ENCODE results near the gene AKR1B15.
A peak's percentile ranks its signal among the peaks of the same experiment; 100 is the strongest.
"Not testable (repeated sequence)": the region's sequence is repeated elsewhere in the genome, so short reads cannot be mapped to it uniquely, and the experiment has no call there.

Gene AKR1B15

GRCh38 chr7:134547397-134548054 lies 1.4 kb upstream of the AKR1B15 start:
- Histone ChIP-seq H3K9me3 (ENCODE audit: low read depth, low read length) (no peaks in the 10 kb centered on the region), H3K9ac (ENCODE audit: insufficient read length) (no peak overlapping the region), H3K36me3 (ENCODE audit: insufficient read depth, low read length) (no peaks in the 10 kb centered on the region), H3K27ac (no peak overlapping the region), H3K4me3 (peak overlapping the region; percentile 68)
- TF ChIP-seq POLR2AphosphoS5 (IDR thresholded peaks at IDR 0.05; ENCODE audit: borderline replicate concordance, low read depth, low read length) (no peak), FOXP2 (optimal IDR thresholded peaks at IDR 0.05; ENCODE audit: control extremely low read depth, extremely low read length, insufficient read depth) (no peak), EZH2 (IDR thresholded peaks at IDR 0.05) (no peak)
- no peak for DNase-seq (ENCODE audit: low read depth, low spot score)

GRCh38 chr7:134549366-134549765 lies 456 bp downstream of the AKR1B15 start:
- TF ChIP-seq POLR2AphosphoS5 (IDR thresholded peaks at IDR 0.05; ENCODE audit: borderline replicate concordance, low read depth, low read length) (no peak), EZH2 (IDR thresholded peaks at IDR 0.05) (no peak), FOXP2 (optimal IDR thresholded peaks at IDR 0.05; ENCODE audit: control extremely low read depth, extremely low read length, insufficient read depth) (no peak)
- DNase-seq (ENCODE audit: low read depth, low spot score): no peak
- Histone ChIP-seq H3K4me3 (no peak overlapping the region), H3K9ac (ENCODE audit: insufficient read length) (no peak overlapping the region), H3K36me3 (ENCODE audit: insufficient read depth, low read length) (no peaks in the 10 kb centered on the region), H3K9me3 (ENCODE audit: low read depth, low read length) (no peaks in the 10 kb centered on the region), H3K27ac (no peak overlapping the region)

- no peak for DNase-seq (ENCODE audit: low read depth, low spot score)
- no peak overlapping the region for H3K4me3 ChIP-seq
- H3K36me3 ChIP-seq (ENCODE audit: insufficient read depth, low read length): no peaks in the 10 kb centered on the region
- no peaks in the 10 kb centered on the region for H3K9me3 ChIP-seq (ENCODE audit: low read depth, low read length)
- TF ChIP-seq POLR2AphosphoS5 (IDR thresholded peaks at IDR 0.05; ENCODE audit: borderline replicate concordance, low read depth, low read length): no peak
- no peak for TF ChIP-seq EZH2 (IDR thresholded peaks at IDR 0.05)
- H3K9ac ChIP-seq (ENCODE audit: insufficient read length): no peak overlapping the region
- no peak overlapping the region for H3K27ac ChIP-seq
Observed at GRCh38 chr7:134552105-134552504, 3.2 kb downstream of the AKR1B15 start.

GRCh38 chr7:134553976-134554375 lies 5.1 kb downstream of the AKR1B15 start:
- Histone ChIP-seq H3K4me3 (no peak overlapping the region), H3K9me3 (ENCODE audit: low read depth, low read length) (no peaks in the 10 kb centered on the region), H3K27ac (no peak overlapping the region), H3K36me3 (ENCODE audit: insufficient read depth, low read length) (no peaks in the 10 kb centered on the region), H3K9ac (ENCODE audit: insufficient read length) (no peak overlapping the region)
- DNase-seq (ENCODE audit: low read depth, low spot score): no peak
- TF ChIP-seq POLR2AphosphoS5 (IDR thresholded peaks at IDR 0.05; ENCODE audit: borderline replicate concordance, low read depth, low read length) (no peak), FOXP2 (optimal IDR thresholded peaks at IDR 0.05; ENCODE audit: control extremely low read depth, extremely low read length, insufficient read depth) (no peak), EZH2 (IDR thresholded peaks at IDR 0.05) (no peak)

- Histone ChIP-seq H3K9ac (ENCODE audit: insufficient read length) (no peak overlapping the region), H3K36me3 (ENCODE audit: insufficient read depth, low read length) (no peaks in the 10 kb centered on the region), H3K4me3 (no peak overlapping the region), H3K9me3 (ENCODE audit: low read depth, low read length) (no peaks in the 10 kb centered on the region), H3K27ac (no peak overlapping the region)
- TF ChIP-seq EZH2 (IDR thresholded peaks at IDR 0.05) (no peak), POLR2AphosphoS5 (IDR thresholded peaks at IDR 0.05; ENCODE audit: borderline replicate concordance, low read depth, low read length) (no peak), FOXP2 (optimal IDR thresholded peaks at IDR 0.05; ENCODE audit: control extremely low read depth, extremely low read length, insufficient read depth) (no peak)
- DNase-seq (ENCODE audit: low read depth, low spot score): no peak
Observed at GRCh38 chr7:134554417-134554966, 5.6 kb downstream of the AKR1B15 start.

GRCh38 chr7:134557391-134557790 lies 8.5 kb downstream of the AKR1B15 start:
- Histone ChIP-seq H3K4me3 (no peak overlapping the region), H3K36me3 (ENCODE audit: insufficient read depth, low read length) (no peaks in the 10 kb centered on the region), H3K9ac (ENCODE audit: insufficient read length) (no peak overlapping the region), H3K9me3 (ENCODE audit: low read depth, low read length) (no peaks in the 10 kb centered on the region), H3K27ac (no peak overlapping the region)
- TF ChIP-seq POLR2AphosphoS5 (IDR thresholded peaks at IDR 0.05; ENCODE audit: borderline replicate concordance, low read depth, low read length) (no peak), FOXP2 (optimal IDR thresholded peaks at IDR 0.05; ENCODE audit: control extremely low read depth, extremely low read length, insufficient read depth) (no peak), EZH2 (IDR thresholded peaks at IDR 0.05) (no peak)
- DNase-seq (ENCODE audit: low read depth, low spot score): no peak

- no peak for TF ChIP-seq FOXP2 (optimal IDR thresholded peaks at IDR 0.05; ENCODE audit: control extremely low read depth, extremely low read length, insufficient read depth)
- TF ChIP-seq POLR2AphosphoS5 (IDR thresholded peaks at IDR 0.05; ENCODE audit: borderline replicate concordance, low read depth, low read length): no peak
- no peak for TF ChIP-seq EZH2 (IDR thresholded peaks at IDR 0.05)
Observed at GRCh38 chr7:134558370-134558769, 9.5 kb downstream of the AKR1B15 start.

GRCh38 chr7:134561616-134562015 lies 12.7 kb downstream of the AKR1B15 start:
- not testable (repeated sequence) for H3K36me3 ChIP-seq (ENCODE audit: insufficient read depth, low read length); H3K9me3 ChIP-seq (ENCODE audit: low read depth, low read length); H3K27ac ChIP-seq; DNase-seq (ENCODE audit: low read depth, low spot score); H3K4me3 ChIP-seq; H3K9ac ChIP-seq (ENCODE audit: insufficient read length)

More at GRCh38 chr7:134558370-134558769, 9.5 kb downstream of the AKR1B15 start:
- H3K9me3 ChIP-seq (ENCODE audit: low read depth, low read length): no peaks in the 10 kb centered on the region
- no peaks in the 10 kb centered on the region for H3K36me3 ChIP-seq (ENCODE audit: insufficient read depth, low read length)
- H3K9ac ChIP-seq (ENCODE audit: insufficient read length): no peak overlapping the region
- no peak overlapping the region for H3K4me3 ChIP-seq
- DNase-seq (ENCODE audit: low read depth, low spot score): no peak
- H3K27ac ChIP-seq: no peak overlapping the region

GRCh38 chr7:134562136-134562535 lies 13.2 kb downstream of the AKR1B15 start:
- no peak for TF ChIP-seq EZH2 (IDR thresholded peaks at IDR 0.05)
- H3K36me3 ChIP-seq (ENCODE audit: insufficient read depth, low read length): no peaks in the 10 kb centered on the region
- H3K9me3 ChIP-seq (ENCODE audit: low read depth, low read length): no peaks in the 10 kb centered on the region
- H3K9ac ChIP-seq (ENCODE audit: insufficient read length): no peak overlapping the region
- H3K4me3 ChIP-seq: no peak overlapping the region
- no peak for DNase-seq (ENCODE audit: low read depth, low spot score)
- H3K27ac ChIP-seq: no peak overlapping the region

GRCh38 chr7:134563398-134563749 lies 14.5 kb downstream of the AKR1B15 start:
- not testable (repeated sequence) for DNase-seq (ENCODE audit: low read depth, low spot score); H3K4me3 ChIP-seq

More at GRCh38 chr7:134563398-134563749, 14.5 kb downstream of the AKR1B15 start:
- H3K9me3 ChIP-seq (ENCODE audit: low read depth, low read length); H3K9ac ChIP-seq (ENCODE audit: insufficient read length); H3K36me3 ChIP-seq (ENCODE audit: insufficient read depth, low read length); H3K27ac ChIP-seq: not testable (repeated sequence)

All from SK-N-MC (cell line).